HepG2 (cell line): ENCODE measurements around the gene C17orf75. TPM values are rescaled to one million over a fixed set of nuclear protein-coding genes. Genes with fewer than 3 reads are reported as not detected.

Experiments
- ARID4A ChIP-seq: sonication (generic); formaldehyde crosslinking; IDR thresholded peaks from 2 replicates; pipeline ENCODE4 v1.5.0; 2020; ENCODE audit warnings: mild to moderate bottlenecking, missing genetic modification reagents, borderline replicate concordance
- CTCF ChIP-seq: sonication (generic); formaldehyde crosslinking; IDR thresholded peaks from 2 replicates; pipeline ENCODE4 v1.5.0; 2020; ENCODE audit warnings: mild to moderate bottlenecking, missing genetic modification reagents, moderate library complexity
- ETV6 ChIP-seq: sonication (generic); formaldehyde crosslinking; conservative IDR thresholded peaks from 2 replicates; pipeline ENCODE4 v1.4.0; 2020; ENCODE audit warnings: missing genetic modification reagents
- FIP1L1 ChIP-seq: fragments of 200-400 bp; formaldehyde crosslinking; IDR thresholded peaks from 2 replicates; pipeline ENCODE4 v1.6.1; 2018; ENCODE audit warnings: low read depth, mild to moderate bottlenecking, low read length, moderate library complexity, borderline replicate concordance; ENCODE audit not compliant: insufficient read depth
- FOXJ3 ChIP-seq: sonication (generic); formaldehyde crosslinking; IDR thresholded peaks from 2 replicates; pipeline ENCODE4 v1.4.0; 2020; ENCODE audit warnings: missing genetic modification reagents, mild to moderate bottlenecking, borderline replicate concordance
- HMG20A ChIP-seq: IDR thresholded peaks from 2 replicates; pipeline ENCODE4 v1.6.1; 2016; ENCODE audit warnings: borderline replicate concordance
- HNRNPLL ChIP-seq: fragments of 200-400 bp; formaldehyde crosslinking; IDR thresholded peaks from 2 replicates; pipeline ENCODE4 v1.6.1; 2017; ENCODE audit warnings: mild to moderate bottlenecking, low read depth, low read length; ENCODE audit not compliant: poor library complexity, severe bottlenecking
- KDM2A ChIP-seq: sonication (generic); formaldehyde crosslinking; IDR thresholded peaks from 2 replicates; pipeline ENCODE4 v1.4.0; 2020; ENCODE audit warnings: low read depth, missing genetic modification reagents, borderline replicate concordance
- MAF1 ChIP-seq: sonication (generic); formaldehyde crosslinking; IDR thresholded peaks from 2 replicates; pipeline ENCODE4 v1.5.0; 2020; ENCODE audit warnings: missing genetic modification reagents, borderline replicate concordance
- MAZ ChIP-seq, 2 experiments: sonication (generic) in 1 of 2; formaldehyde crosslinking in 1 of 2; IDR thresholded peaks; 2 replicates each; pipeline versions ENCODE4 v1.5.0 to v1.6.1; 2012 to 2020; ENCODE audit warnings: low read depth in 2 of 2, mild to moderate bottlenecking in 2 of 2, borderline replicate concordance in 1 of 2, improper control_type of control experiment in 1 of 2, low read length in 1 of 2, missing genetic modification reagents in 1 of 2, moderate library complexity in 1 of 2
- MLX ChIP-seq: IDR thresholded peaks from 2 replicates; pipeline ENCODE4 v1.6.1; 2016
- NFIB ChIP-seq: sonication (generic); formaldehyde crosslinking; IDR thresholded peaks from 2 replicates; pipeline ENCODE4 v1.9.0; 2021; ENCODE audit warnings: missing genetic modification reagents, mild to moderate bottlenecking, borderline replicate concordance
- RORA ChIP-seq: sonication (generic); formaldehyde crosslinking; IDR thresholded peaks from 2 replicates; pipeline ENCODE4 v1.5.0; 2020; ENCODE audit warnings: mild to moderate bottlenecking, missing genetic modification reagents, moderate library complexity
- SSRP1 ChIP-seq: IDR thresholded peaks from 2 replicates; pipeline ENCODE4 v1.6.1; 2016; ENCODE audit warnings: control low read depth
- TP53 ChIP-seq: sonication (generic); formaldehyde crosslinking; conservative IDR thresholded peaks from 2 replicates; pipeline ENCODE4 v1.4.0; 2020; ENCODE audit warnings: missing genetic modification reagents
- ZFP82 ChIP-seq: sonication (generic); formaldehyde crosslinking; IDR thresholded peaks from 2 replicates; pipeline ENCODE4 v1.5.1; 2020; ENCODE audit warnings: mild to moderate bottlenecking, missing genetic modification reagents, borderline replicate concordance
- ZNF10 ChIP-seq: sonication (generic); formaldehyde crosslinking; IDR thresholded peaks from 2 replicates; pipeline ENCODE4 v1.4.0; 2020; ENCODE audit warnings: mild to moderate bottlenecking, low read depth, missing genetic modification reagents, borderline replicate concordance
- ZNF253 ChIP-seq: sonication (generic); formaldehyde crosslinking; IDR thresholded peaks from 2 replicates; pipeline ENCODE4 v1.8.0; 2022; ENCODE audit warnings: mild to moderate bottlenecking, missing genetic modification reagents, borderline replicate concordance
- ZNF510 ChIP-seq: sonication (generic); formaldehyde crosslinking; IDR thresholded peaks from 2 replicates; pipeline ENCODE4 v1.4.0; 2020; ENCODE audit warnings: low read depth, mild to moderate bottlenecking, missing genetic modification reagents
- ZNF615 ChIP-seq: sonication (generic); formaldehyde crosslinking; IDR thresholded peaks from 2 replicates; pipeline ENCODE4 v1.5.0; 2020; ENCODE audit warnings: mild to moderate bottlenecking, missing genetic modification reagents, borderline replicate concordance
- ZNF670 ChIP-seq: sonication (generic); formaldehyde crosslinking; IDR thresholded peaks from 2 replicates; pipeline ENCODE4 v1.8.0; 2022; ENCODE audit warnings: mild to moderate bottlenecking, missing genetic modification reagents, borderline replicate concordance
- ZNF674 ChIP-seq: sonication (generic); formaldehyde crosslinking; IDR thresholded peaks from 2 replicates; pipeline ENCODE4 v1.5.0; 2020; ENCODE audit warnings: low read depth, mild to moderate bottlenecking, missing genetic modification reagents
- ZNF83 ChIP-seq: sonication (generic); formaldehyde crosslinking; IDR thresholded peaks from 2 replicates; pipeline ENCODE4 v1.4.0; 2020; ENCODE audit warnings: missing genetic modification reagents, mild to moderate bottlenecking, borderline replicate concordance
- ZSCAN20 ChIP-seq: sonication (generic); formaldehyde crosslinking; IDR thresholded peaks from 2 replicates; pipeline ENCODE4 v1.4.0; 2020; ENCODE audit warnings: missing genetic modification reagents, mild to moderate bottlenecking, borderline replicate concordance
- polyA plus RNA-seq, 8 experiments: library from polyadenylated mRNA; depleted of rRNA in 3 of 8; stranded (reverse) in 7 of 8; unstranded in 1 of 8; fragments of >200 nt; fragmentation: Illumina TruSeq in 4 of 8; extraction: Trizol in 4 of 8; gene quantifications; 2 replicates each; pipeline versions ENCODE4 v1.2.1 to v1.2.3, GENCODE V29; 2011 to 2016; ENCODE audit warnings: low read depth in 4 of 8, missing spikeins in 1 of 8, mixed read lengths in 1 of 8; ENCODE audit not compliant: insufficient read depth in 1 of 8
- total RNA-seq, 5 experiments: library from RNA; depleted of rRNA; stranded (reverse); fragments of >200 nt; fragmentation: Illumina TruSeq; extraction: Trizol; gene quantifications; 2 replicates each; pipeline ENCODE4 v1.2.3, GENCODE V29; 2016; ENCODE audit warnings: low read depth in 1 of 5

Gene C17orf75
- total and polyA plus RNA-seq, 2 of the 13 experiments (the other 11 are each of a cell fraction or from before 2014, with no cell fraction given): 16.2 to 33.0 TPM

DNA sequence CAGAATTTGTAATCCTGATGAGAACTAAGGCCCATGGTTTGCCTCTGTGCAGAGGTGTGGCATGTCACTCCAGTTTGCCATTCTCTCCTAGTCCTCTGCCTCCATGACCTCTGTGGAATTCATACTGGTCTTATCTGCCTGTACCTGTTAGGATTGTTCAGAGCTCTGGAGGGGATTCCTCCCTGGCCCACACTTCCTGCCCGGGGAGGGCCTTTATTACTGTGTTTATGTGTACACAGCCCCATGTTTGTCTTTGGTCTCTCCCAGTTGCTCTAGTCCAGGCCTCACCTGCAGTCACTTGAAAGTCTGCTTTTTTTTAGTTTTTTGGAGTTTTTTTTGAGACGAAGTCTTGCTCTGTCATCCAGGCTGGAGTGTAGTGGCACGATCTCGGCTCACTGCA lies 39.9 kb downstream of the C17orf75 start (continued):
- no peak for TF ChIP-seq RORA (CRISPR knock-in tag)
- TF ChIP-seq FOXJ3 (CRISPR knock-in tag): no peak
- TF ChIP-seq SSRP1 (CRISPR knock-in tag): no peak
- no peak for TF ChIP-seq MAF1 (CRISPR knock-in tag)
- TF ChIP-seq CTCF (CRISPR knock-in tag): no peak
- TF ChIP-seq ARID4A (CRISPR knock-in tag): no peak; the same call in 1 of the 2 replicates
- no peak for TF ChIP-seq ZNF253 (CRISPR knock-in tag)
- no peak for TF ChIP-seq MAZ (IDR thresholded peaks at IDR 0.05; ENCODE audit: borderline replicate concordance, low read depth, low read length)
- no peak for TF ChIP-seq MAZ (CRISPR knock-in tag; IDR thresholded peaks at IDR 0.05; ENCODE audit: low read depth)
- no peak for TF ChIP-seq NFIB (CRISPR knock-in tag)
- TF ChIP-seq ZSCAN20 (CRISPR knock-in tag): no peak
- no peak for TF ChIP-seq ZNF83 (CRISPR knock-in tag)
- TF ChIP-seq FIP1L1: no peak
- no peak for TF ChIP-seq KDM2A
- TF ChIP-seq ZNF670 (CRISPR knock-in tag): no peak
- no peak for TF ChIP-seq MLX
- TF ChIP-seq TP53 (CRISPR knock-in tag): no peak
- TF ChIP-seq HMG20A: 0 out of 2 replicates have a peak, but pooled peaks have one; percentile 20
- TF ChIP-seq ZNF510 (CRISPR knock-in tag): no peak
- TF ChIP-seq ZNF10 (CRISPR knock-in tag): no peak
- TF ChIP-seq HNRNPLL: no peak
- no peak for TF ChIP-seq ETV6 (CRISPR knock-in tag)
- TF ChIP-seq ZFP82 (CRISPR knock-in tag): no peak
- TF ChIP-seq ZNF615 (CRISPR knock-in tag): no peak
- TF ChIP-seq ZNF674 (CRISPR knock-in tag): no peak
